H1 (cell line): ENCODE results near the gene FAM163A. TPM values are rescaled to one million over a fixed set of nuclear protein-coding genes. Genes with fewer than 3 reads are reported as not detected.

Source experiments
- BCL11A ChIP-seq, 2 experiments: IDR thresholded peaks; one replicate each; pipeline ENCODE4 v1.6.1; 2011; ENCODE audit warnings: low read depth in 2 of 2, low read length in 2 of 2, mild to moderate bottlenecking in 2 of 2
- CEBPB ChIP-seq: IDR thresholded peaks from 2 replicates; pipeline ENCODE4 v1.6.1; 2012; ENCODE audit warnings: low read depth, low read length
- CHD1 ChIP-seq: IDR thresholded peaks from 2 replicates; pipeline ENCODE4 v1.6.1; 2012; ENCODE audit warnings: low read depth, low read length, improper control_type of control experiment
- CHD7 ChIP-seq: fragments of 300-600 bp; sonication (generic); IDR thresholded peaks from 2 replicates; pipeline ENCODE4 v1.7.1; 2012; ENCODE audit warnings: low read length, moderate library complexity, mild to moderate bottlenecking, inconsistent platforms; ENCODE audit not compliant: insufficient replicate concordance
- NANOG ChIP-seq: IDR thresholded peaks from 2 replicates; pipeline ENCODE4 v1.6.1; 2011; ENCODE audit warnings: low read length, low read depth, mild to moderate bottlenecking, inconsistent platforms; ENCODE audit not compliant: insufficient read depth, poor library complexity, severe bottlenecking
- RXRA ChIP-seq: IDR thresholded peaks from 2 replicates; pipeline ENCODE4 v1.6.1; 2011; ENCODE audit warnings: low read depth, mild to moderate bottlenecking, low read length, moderate library complexity; ENCODE audit not compliant: insufficient read depth
- SIRT6 ChIP-seq: IDR thresholded peaks from one replicate; pipeline ENCODE4 v1.7.1; 2012; ENCODE audit warnings: low read length, inconsistent platforms
- TBP ChIP-seq: IDR thresholded peaks from 2 replicates; pipeline ENCODE4 v1.6.1; 2011; ENCODE audit warnings: low read depth, low read length, improper control_type of control experiment
- TCF12 ChIP-seq: IDR thresholded peaks from 2 replicates; pipeline ENCODE4 v1.6.1; 2011; ENCODE audit warnings: low read depth, mild to moderate bottlenecking, low read length
- polyA plus RNA-seq, 7 experiments: library from polyadenylated mRNA; depleted of rRNA in 3 of 7; stranded (reverse) in 5 of 7; unstranded in 2 of 7; fragments of >200 nt in 5 of 7; fragments of 200-250 nt in 2 of 7; gene quantifications; 1 replicate in 5 of 7; 2 replicates in 1 of 7; 4 replicates in 1 of 7; pipeline versions ENCODE4 v1.2.1 to v1.2.3, GENCODE V29; 2011 to 2013; ENCODE audit warnings: missing spikeins in 2 of 7, mixed read lengths in 2 of 7
- total RNA-seq: library from RNA; stranded (reverse); fragmentation: NEBNext Ultra II Directional; extraction: Animal tissue kit (Norgen Biotek cat#: 25700); gene quantifications from 2 replicates; pipeline ENCODE4 v1.2.1, GENCODE V29; 2021

FAM163A gene
- total and polyA plus RNA-seq, 2 of the 8 experiments (the other 6 are each of a cell fraction or from before 2014, with no cell fraction given), result 0.13 to 0.18 TPM

- TF ChIP-seq CHD7 (no peak), SIRT6 (no peak), NANOG (no peak), CHD1 (no peak), TBP (no peak), CEBPB (no peak), RXRA (no peak), TCF12 (no peak), BCL11A (IDR thresholded peaks at IDR 0.05; ENCODE audit: low read depth in 2 of 2, low read length in 2 of 2) (no peak)
Measured at GRCh38 chr1:179800481-179800880, 57.4 kb downstream of the FAM163A start (continued).
